GM12874 (cell line): ENCODE results near the gene FAM114A1.

Experiments
- CTCF ChIP-seq: IDR thresholded peaks from 2 replicates; pipeline ENCODE4 v1.5.1; 2011; ENCODE audit warnings: low read depth, mild to moderate bottlenecking, control low read depth, low read length, moderate library complexity; ENCODE audit not compliant: insufficient read depth

Gene FAM114A1

GRCh38 chr4:38891051-38891983 is 23.7 kb downstream of the FAM114A1 start:
- TF ChIP-seq CTCF = no peak

GRCh38 chr4:38894322-38894982 is 26.8 kb downstream of the FAM114A1 start:
- no peak for TF ChIP-seq CTCF

- TF ChIP-seq CTCF = no peak
Measured at GRCh38 chr4:38896940-38897339, 29.3 kb downstream of the FAM114A1 start.

- TF ChIP-seq CTCF = no peak
Measured at GRCh38 chr4:38898245-38898644, 30.6 kb downstream of the FAM114A1 start.

GRCh38 chr4:38902221-38902620 is 34.6 kb downstream of the FAM114A1 start:
- TF ChIP-seq CTCF = no peak

GRCh38 chr4:38902695-38903094 is 35.1 kb downstream of the FAM114A1 start:
- TF ChIP-seq CTCF = no peak

GRCh38 chr4:38904090-38904666 is 36.6 kb downstream of the FAM114A1 start:
- TF ChIP-seq CTCF = no peak
